HEK293T (cell line): ENCODE results near the gene MTA2.
"Not testable (repeated sequence)": the region's sequence is repeated elsewhere in the genome, so short reads cannot be mapped to it uniquely, and the experiment has no call there.

Experiments
- CTCF ChIA-PET: fragments of 350-600 bp; formaldehyde crosslinking; extraction: SDS; loops from one replicate; lab custom pipeline; 2021; ENCODE audit warnings: antibody characterized with exemption, inconsistent platforms; lab: Yijun Ruan, JAX
- POLR2A ChIA-PET: fragments of 350-600 bp; formaldehyde crosslinking; extraction: SDS; loops from one replicate; lab custom pipeline; 2020; ENCODE audit warnings: antibody characterized with exemption, inconsistent platforms; lab: Yijun Ruan, JAX
- DNase-seq: peaks from one replicate; pipeline ENCODE4 v3.0.0; 2012; ENCODE audit warnings: mixed read lengths; ENCODE audit errors: extremely low spot score
- ARNT ChIP-seq: fragments of 450-650 bp; IDR thresholded peaks from 2 replicates; pipeline ENCODE4 v1.6.1; 2017; ENCODE audit warnings: mild to moderate bottlenecking
- BHLHE40 ChIP-seq: fragments of 450-650 bp; IDR thresholded peaks from 2 replicates; pipeline ENCODE4 v1.6.1; 2016; ENCODE audit warnings: mild to moderate bottlenecking, moderate library complexity, borderline replicate concordance
- CTBP1 ChIP-seq: fragments of 450-650 bp; IDR thresholded peaks from 2 replicates; pipeline ENCODE4 v1.6.1; 2016; ENCODE audit warnings: borderline replicate concordance
- ELF4 ChIP-seq: fragments of 450-650 bp; IDR thresholded peaks from 2 replicates; pipeline ENCODE4 v1.6.1; 2017; ENCODE audit warnings: antibody characterized with exemption
- FOXA1 ChIP-seq: fragments of 450-650 bp; IDR thresholded peaks from 2 replicates; pipeline ENCODE4 v1.6.1; 2016; ENCODE audit warnings: mild to moderate bottlenecking
- FOXK2 ChIP-seq: fragments of 450-650 bp; IDR thresholded peaks from 2 replicates; pipeline ENCODE4 v1.6.1; 2016; ENCODE audit warnings: mild to moderate bottlenecking
- FOXM1 ChIP-seq: fragments of 450-650 bp; IDR thresholded peaks from 2 replicates; pipeline ENCODE4 v1.6.1; 2017; ENCODE audit warnings: mild to moderate bottlenecking, borderline replicate concordance
- HDGF ChIP-seq: fragments of 450-650 bp; IDR thresholded peaks from 2 replicates; pipeline ENCODE4 v1.6.1; 2017; ENCODE audit warnings: antibody characterized with exemption, borderline replicate concordance
- L3MBTL2 ChIP-seq: fragments of 450-650 bp; conservative IDR thresholded peaks from 2 replicates; pipeline ENCODE4 v1.6.1; 2016; ENCODE audit warnings: mild to moderate bottlenecking
- LEF1 ChIP-seq: fragments of 450-650 bp; IDR thresholded peaks from 2 replicates; pipeline ENCODE4 v1.6.1; 2017; ENCODE audit warnings: mild to moderate bottlenecking, borderline replicate concordance
- NFRKB ChIP-seq: fragments of 450-650 bp; IDR thresholded peaks from 2 replicates; pipeline ENCODE4 v1.6.1; 2016; ENCODE audit warnings: mild to moderate bottlenecking, moderate library complexity
- SP1 ChIP-seq: fragments of 450-650 bp; IDR thresholded peaks from 2 replicates; pipeline ENCODE4 v1.6.1; 2017
- SUZ12 ChIP-seq: fragments of 450-650 bp; IDR thresholded peaks from 2 replicates; pipeline ENCODE4 v1.6.1; 2016; ENCODE audit warnings: mild to moderate bottlenecking
- TARDBP ChIP-seq: fragments of 450-650 bp; IDR thresholded peaks from 2 replicates; pipeline ENCODE4 v1.6.1; 2016
- ZNF384 ChIP-seq: fragments of 450-650 bp; IDR thresholded peaks from 2 replicates; pipeline ENCODE4 v1.6.1; 2016
- TF ChIP-seq, protein P1 (sequence below): fragments of 450-650 bp; IDR thresholded peaks from 2 replicates; pipeline ENCODE4 v1.6.1; 2016

Gene MTA2

DNA sequence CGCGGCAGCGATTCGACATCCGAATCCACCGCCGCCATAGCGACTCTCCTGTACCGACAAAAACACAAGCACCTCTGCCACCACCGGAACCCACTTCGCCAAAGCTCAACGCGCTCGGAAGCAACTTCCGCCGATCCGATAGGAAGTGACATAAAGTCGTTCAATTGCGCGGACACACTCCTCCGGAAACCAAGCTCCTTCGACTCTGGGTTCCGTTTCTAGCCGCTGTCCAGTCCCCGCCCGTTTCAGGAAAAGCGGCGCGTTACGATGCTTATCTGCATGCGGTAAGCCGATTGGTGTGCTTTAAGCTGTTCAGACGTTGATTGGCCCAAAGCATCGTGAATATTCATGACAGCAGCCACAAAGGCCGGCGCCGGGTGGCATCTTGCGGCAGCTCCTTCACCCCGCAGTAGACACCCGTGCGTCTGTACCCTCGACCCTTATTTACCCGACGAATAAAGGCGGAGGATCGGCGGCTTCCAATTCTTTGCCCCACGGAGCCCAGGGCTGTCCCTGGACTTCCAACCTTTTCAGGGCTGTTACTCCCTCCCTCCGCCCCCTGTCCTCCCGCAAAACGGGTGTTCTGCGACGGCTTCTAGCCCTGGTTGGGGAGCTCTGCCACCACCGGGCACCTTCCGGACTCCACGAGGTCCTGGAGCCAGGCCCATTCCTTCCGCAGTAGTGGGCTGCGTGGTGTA lies 10.1 kb downstream of the MTA2 start, which contains the start of gene TUT1:
TSS of gene TUT1 (minus strand) at position 76 of the 698 bp plus-strand sequence. CDS start at position 38, 38 bp downstream.
- CTCF ChIA-PET = interaction anchor here (0.7 to 2.2 kb wide), 14 partner anchors 9 to 195 kb away, joined by 3 to 16 read pairs (median 3); partner anchors contain the start of gene MTA2
- POLR2A ChIA-PET = interaction anchor here (0.7 to 5.8 kb wide), 50 partner anchors 9 to 266 kb away, joined by 3 to 168 read pairs (median 6); partner anchors contain the start of genes AHNAK, B3GAT3, BSCL2 and C11orf98
- DNase-seq = peak; percentile 87
- TF ChIP-seq L3MBTL2 (peak; percentile 45; the same call in 1 of the 2 replicates), NFRKB (peak; percentile 56; the same call in 1 of the 2 replicates), ELF4 (peak; percentile 77), CTBP1 (peak; percentile 96), FOXA1 (no peak)
- TF ChIP-seq, protein P1, sequence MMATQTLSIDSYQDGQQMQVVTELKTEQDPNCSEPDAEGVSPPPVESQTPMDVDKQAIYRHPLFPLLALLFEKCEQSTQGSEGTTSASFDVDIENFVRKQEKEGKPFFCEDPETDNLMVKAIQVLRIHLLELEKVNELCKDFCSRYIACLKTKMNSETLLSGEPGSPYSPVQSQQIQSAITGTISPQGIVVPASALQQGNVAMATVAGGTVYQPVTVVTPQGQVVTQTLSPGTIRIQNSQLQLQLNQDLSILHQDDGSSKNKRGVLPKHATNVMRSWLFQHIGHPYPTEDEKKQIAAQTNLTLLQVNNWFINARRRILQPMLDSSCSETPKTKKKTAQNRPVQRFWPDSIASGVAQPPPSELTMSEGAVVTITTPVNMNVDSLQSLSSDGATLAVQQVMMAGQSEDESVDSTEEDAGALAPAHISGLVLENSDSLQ = peak; percentile 90

DNA sequence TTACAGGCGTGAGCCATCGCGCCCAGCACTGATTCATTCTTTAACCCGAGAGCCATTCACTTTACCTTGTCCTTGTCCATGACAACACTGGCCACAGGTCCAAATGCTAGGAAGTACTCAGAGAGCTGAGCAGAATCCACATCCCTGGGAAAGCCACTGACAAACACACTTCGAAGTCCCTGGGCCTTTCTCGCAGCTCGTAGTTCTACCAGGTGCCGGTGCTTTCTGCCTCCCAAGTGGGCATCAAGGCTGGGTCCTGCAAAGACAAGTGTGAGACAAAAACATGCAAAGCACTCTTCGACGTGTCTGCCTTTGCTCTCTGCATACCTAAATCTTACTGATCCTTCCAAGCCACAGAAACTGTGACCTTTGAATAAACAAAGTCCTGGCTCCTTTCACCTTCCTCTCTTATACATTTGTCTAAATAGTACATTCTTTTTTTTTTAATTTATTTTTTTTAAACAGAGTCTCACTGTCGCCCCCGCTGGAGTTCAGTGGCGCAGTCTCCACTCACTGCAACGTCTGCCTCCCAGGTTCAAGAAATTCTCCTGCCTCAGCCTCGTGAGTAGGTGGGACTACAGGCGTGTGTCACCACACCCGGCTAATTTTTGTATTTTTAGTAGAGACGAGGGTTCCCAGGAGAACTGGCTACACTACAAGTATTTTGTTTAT lies 12.6 kb downstream of the MTA2 start:
- DNase-seq = no peak
- ChIA-PET CTCF (no interaction called here), POLR2A (interaction anchor here (0.6 to 1.5 kb wide), 8 partner anchors 14 to 521 kb away, joined by 3 to 5 read pairs (median 3); partner anchors contain the start of genes EEF1G and HNRNPUL2)
- no peak for TF ChIP-seq FOXM1
- TF ChIP-seq ARNT = no peak
- TF ChIP-seq ZNF384 = peak; percentile 79

DNA sequence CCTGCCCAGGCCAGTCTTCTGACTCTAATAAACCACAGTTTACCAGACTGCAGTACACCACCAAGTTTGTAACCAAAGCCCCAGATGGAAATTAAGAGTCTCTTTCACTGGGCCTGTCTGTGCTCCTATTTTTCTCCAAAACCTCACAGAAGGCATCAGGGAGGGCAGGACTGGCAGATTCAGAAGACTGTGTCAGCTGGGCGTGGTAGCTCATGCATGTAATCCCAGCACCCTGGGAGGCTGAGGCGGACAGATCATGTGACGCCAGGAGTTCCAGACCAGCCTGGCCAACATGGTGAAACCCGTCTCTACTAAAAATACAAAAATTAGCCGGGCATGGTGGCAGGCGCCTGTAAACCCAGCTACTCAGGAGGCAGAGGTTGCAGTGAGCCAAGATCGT lies 16.3 kb downstream of the MTA2 start:
- POLR2A ChIA-PET = interaction anchor here (1.3 to 2.5 kb wide), 2 partner anchors 11 to 13 kb away, joined by 5 to 18 read pairs; partner anchors contain the start of gene EEF1G

DNA sequence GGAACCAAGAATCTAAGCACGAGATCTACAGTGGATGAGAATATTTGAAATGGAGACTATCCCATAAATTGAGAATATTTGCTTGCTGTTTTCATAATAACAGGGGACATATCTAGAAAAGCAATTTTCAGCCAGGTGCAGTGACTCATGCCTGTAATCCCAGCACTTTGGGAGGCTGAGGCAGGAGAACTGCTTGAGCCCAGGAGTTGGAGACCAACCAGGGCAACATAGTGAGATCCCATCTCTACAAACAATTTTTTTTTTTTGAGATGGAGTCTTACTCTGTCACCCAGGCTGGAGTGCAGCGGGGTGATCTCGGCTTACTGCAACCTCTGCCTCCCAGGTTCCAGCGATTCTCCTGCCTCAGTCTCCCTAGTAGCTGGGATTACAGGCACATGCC lies 19.9 kb downstream of the MTA2 start:
- POLR2A ChIA-PET = interaction anchor here (1.8 to 10.8 kb wide), 3 partner anchors 8 to 71 kb away, joined by 4 to 168 read pairs (median 8); partner anchors contain the start of genes EEF1G, INTS5 and TUT1
- CTCF ChIA-PET = interaction anchor here (1.2 kb wide), 1 partner anchor 187 kb away, joined by 5 read pairs; no protein-coding TSS in a partner anchor
- DNase-seq = not testable (repeated sequence)

More for the DNA sequence above, 16.3 kb downstream of the MTA2 start:
- DNase-seq, CTCF ChIA-PET: not testable (repeated sequence)

DNA sequence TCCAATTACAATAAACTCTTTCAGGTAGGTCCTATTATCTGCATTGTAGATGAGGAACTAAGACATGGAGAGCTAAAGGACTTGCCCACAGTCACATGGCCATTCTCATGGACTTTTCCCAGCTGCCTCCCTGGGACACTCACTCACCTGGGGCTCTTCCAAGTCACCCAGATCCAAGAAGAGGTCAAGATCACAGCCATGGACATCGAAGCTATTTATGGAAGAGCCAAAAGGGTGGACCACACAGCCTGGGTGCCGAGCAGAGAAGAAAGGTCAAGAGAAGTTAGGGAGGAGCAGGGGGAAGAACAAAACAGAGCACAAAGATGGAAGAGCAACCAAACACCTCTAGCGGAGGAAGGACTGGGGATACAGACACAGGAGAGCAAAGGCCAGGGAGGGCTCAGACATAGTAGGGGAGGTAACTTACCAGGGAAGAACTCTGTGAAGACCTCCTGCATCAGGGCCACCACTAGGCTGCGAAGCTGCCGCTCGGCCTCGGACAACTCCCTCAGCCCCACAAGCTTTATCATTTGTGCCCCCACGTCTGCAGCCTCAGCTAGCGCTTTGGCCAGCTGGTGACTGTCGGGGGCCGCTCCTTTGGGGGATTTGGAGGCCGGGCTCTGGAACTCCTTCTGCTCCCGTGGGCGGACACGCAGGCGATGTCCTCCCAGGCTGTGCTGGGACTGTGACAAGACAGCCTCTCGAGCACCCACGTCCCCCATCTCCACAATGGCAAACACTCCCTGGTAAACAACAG lies 20.5 kb downstream of the MTA2 start:
- ChIA-PET CTCF (no interaction called here), POLR2A (interaction anchor here (0.9 to 10.8 kb wide), 3 partner anchors 12 to 146 kb away, joined by 3 to 168 read pairs (median 4); partner anchors contain the start of genes HNRNPUL2, INTS5 and TUT1)
- TF ChIP-seq TARDBP (no peak), FOXM1 (no peak), FOXA1 (no peak), L3MBTL2 (no peak), ELF4 (no peak), HDGF (no peak), CTBP1 (no peak), LEF1 (no peak), ARNT (no peak), BHLHE40 (no peak), NFRKB (no peak), FOXK2 (no peak), ZNF384 (no peak), SUZ12 (no peak), SP1 (no peak)
- TF ChIP-seq, protein P1 = no peak
- DNase-seq = no peak

DNA sequence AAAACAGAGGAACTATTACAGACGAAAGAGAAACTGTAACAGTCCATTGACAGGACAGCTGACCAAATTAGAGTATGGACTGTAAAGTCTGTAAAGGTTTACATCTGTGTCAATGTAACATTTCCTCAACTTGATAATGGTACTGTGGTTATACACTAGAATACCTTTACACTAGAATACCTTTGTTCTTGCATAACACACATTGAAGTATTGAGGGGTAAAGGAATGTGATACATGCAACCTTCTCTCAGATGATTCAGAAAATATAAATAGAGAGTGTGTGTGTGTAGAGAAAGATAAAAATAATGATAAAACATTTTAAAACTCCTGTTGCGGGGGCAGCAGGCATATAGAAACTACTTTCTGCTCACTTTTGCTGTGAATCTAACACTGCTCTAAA lies 22.4 kb downstream of the MTA2 start:
- no peak for TF ChIP-seq CTBP1
- TF ChIP-seq L3MBTL2 = no peak
- no peak for TF ChIP-seq FOXA1
- TF ChIP-seq NFRKB = no peak
- TF ChIP-seq SP1 = no peak
- no peak for TF ChIP-seq SUZ12
- TF ChIP-seq BHLHE40 = no peak
- TF ChIP-seq, protein P1 = no peak
- no peak for TF ChIP-seq LEF1
- no peak for DNase-seq
- CTCF ChIA-PET = no interaction called here
- POLR2A ChIA-PET = interaction anchor here (1.2 to 10.8 kb wide), 2 partner anchors 14 to 92 kb away, joined by 4 to 168 read pairs; partner anchors contain the start of genes TUT1 and UQCC3
